Testis (tissue), 2 donors: ENCODE data around the gene SSTR5.

Experiments used
- POLR2A ChIP-seq: fragments of 450-650 bp; IDR thresholded peaks from one replicate; pipeline ENCODE4 v1.6.1; 2017; ENCODE audit warnings: antibody characterized with exemption, mild to moderate bottlenecking, moderate library complexity
- TF ChIP-seq, protein P1 (sequence below), 3 experiments: fragments of 450-650 bp in 2 of 3; fragments of 200-600 bp in 1 of 3; sonication (generic) in 1 of 3; IDR thresholded peaks; one replicate each; pipeline ENCODE4 v1.5.1; 2016 to 2019; ENCODE audit warnings: antibody characterized with exemption in 3 of 3, mild to moderate bottlenecking in 2 of 3, moderate library complexity in 1 of 3

DNA sequence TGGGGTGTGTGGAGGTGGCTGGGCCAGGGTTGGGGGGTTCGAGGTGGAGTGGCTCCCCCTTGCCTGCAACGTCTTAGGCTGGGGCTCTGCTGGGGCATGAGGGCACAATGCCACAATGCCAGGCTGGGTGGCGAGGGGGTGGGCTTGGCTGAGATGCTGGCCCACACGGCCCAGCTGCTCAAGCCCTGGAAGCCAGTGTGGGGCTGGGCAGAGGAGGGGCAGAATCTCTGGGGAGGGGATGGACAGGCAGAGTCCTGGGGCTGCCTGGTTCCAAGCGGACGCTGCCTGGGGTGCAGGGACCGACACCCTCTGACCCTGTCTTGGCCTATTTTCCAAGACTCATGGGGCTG is 37.5 kb upstream of the SSTR5 start:
- TF ChIP-seq, protein P1, sequence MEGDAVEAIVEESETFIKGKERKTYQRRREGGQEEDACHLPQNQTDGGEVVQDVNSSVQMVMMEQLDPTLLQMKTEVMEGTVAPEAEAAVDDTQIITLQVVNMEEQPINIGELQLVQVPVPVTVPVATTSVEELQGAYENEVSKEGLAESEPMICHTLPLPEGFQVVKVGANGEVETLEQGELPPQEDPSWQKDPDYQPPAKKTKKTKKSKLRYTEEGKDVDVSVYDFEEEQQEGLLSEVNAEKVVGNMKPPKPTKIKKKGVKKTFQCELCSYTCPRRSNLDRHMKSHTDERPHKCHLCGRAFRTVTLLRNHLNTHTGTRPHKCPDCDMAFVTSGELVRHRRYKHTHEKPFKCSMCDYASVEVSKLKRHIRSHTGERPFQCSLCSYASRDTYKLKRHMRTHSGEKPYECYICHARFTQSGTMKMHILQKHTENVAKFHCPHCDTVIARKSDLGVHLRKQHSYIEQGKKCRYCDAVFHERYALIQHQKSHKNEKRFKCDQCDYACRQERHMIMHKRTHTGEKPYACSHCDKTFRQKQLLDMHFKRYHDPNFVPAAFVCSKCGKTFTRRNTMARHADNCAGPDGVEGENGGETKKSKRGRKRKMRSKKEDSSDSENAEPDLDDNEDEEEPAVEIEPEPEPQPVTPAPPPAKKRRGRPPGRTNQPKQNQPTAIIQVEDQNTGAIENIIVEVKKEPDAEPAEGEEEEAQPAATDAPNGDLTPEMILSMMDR (IDR thresholded peaks at IDR 0.05) = no peak
- no peak for TF ChIP-seq POLR2A
